BLaER1 treated with 17β-estradiol and CSF1 and Interleukin-3, amounts not matched to agents 10 nM and 100 nM (cell line): ENCODE results near the gene HES4.
"Not testable (repeated sequence)": the region's sequence is repeated elsewhere in the genome, so short reads cannot be mapped to it uniquely, and the experiment has no call there.

Source experiments
- H3K27ac ChIP-seq, 11 experiments: shearing (Covaris generic); formaldehyde crosslinking; 2 replicates each; pipeline ENCODE4 v1.8.1; 2022
- H3K27me3 ChIP-seq, 11 experiments: shearing (Covaris generic); formaldehyde crosslinking; 2 replicates each; pipeline ENCODE4 v1.8.1; 2022
- H3K36me3 ChIP-seq, 11 experiments: shearing (Covaris generic); formaldehyde crosslinking; 2 replicates each; pipeline ENCODE4 v1.8.1; 2022
- H3K4me1 ChIP-seq, 10 experiments: shearing (Covaris generic); formaldehyde crosslinking; 2 replicates each; pipeline ENCODE4 v1.8.1; 2022
- H3K4me2 ChIP-seq, 11 experiments: shearing (Covaris generic); formaldehyde crosslinking; 2 replicates each; pipeline ENCODE4 v1.8.1; 2022
- H3K4me3 ChIP-seq, 10 experiments: shearing (Covaris generic); formaldehyde crosslinking; 2 replicates each; pipeline ENCODE4 v1.8.1; 2022
- H3K9ac ChIP-seq, 11 experiments: shearing (Covaris generic); formaldehyde crosslinking; 2 replicates each; pipeline ENCODE4 v1.8.1; 2022
- H3K9me3 ChIP-seq, 11 experiments: shearing (Covaris generic); formaldehyde crosslinking; replicated peaks in 1 of 11; 2 replicates each; pipeline ENCODE4 v1.8.1; 2022
- H4K20me1 ChIP-seq, 11 experiments: shearing (Covaris generic); formaldehyde crosslinking; 2 replicates each; pipeline ENCODE4 v1.8.1; 2022
- Cebpa-rat ChIP-seq, 11 experiments: shearing (Covaris generic); IDR thresholded peaks; 2 replicates each; pipeline ENCODE4 v1.8.1; 2022

Gene HES4

DNA sequence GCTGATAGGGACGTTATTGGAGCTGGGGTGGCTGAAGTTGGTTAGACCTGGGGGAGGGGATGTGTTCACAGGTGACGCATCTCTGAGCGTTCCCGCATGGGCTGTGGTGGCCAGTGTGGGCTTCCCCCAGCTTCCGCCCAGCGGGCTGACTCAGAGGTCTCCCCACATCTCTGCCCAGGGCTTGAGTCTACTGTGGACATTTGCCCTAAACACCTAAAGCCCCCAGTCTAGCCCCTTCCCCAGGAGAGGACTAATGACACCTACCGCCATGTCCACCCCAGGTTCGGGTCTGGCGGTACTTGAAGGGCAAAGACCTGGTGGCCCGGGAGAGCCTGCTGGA is 22.0 kb upstream of the HES4 start:
- no peaks in the 10 kb centered on the region for H3K9me3 ChIP-seq
- peaks cover 5 to 25% (median 15%) of the 10 kb centered on the region in 11 experiments; a peak in 19 of 22 replicates for H3K27me3 ChIP-seq
- TF ChIP-seq Cebpa-rat (IDR thresholded peaks at IDR 0.05): no peak
- H4K20me1 ChIP-seq: peaks cover 9 to 60% (median 31%) of the 10 kb centered on the region in 11 experiments; a peak in 19 of 22 replicates
- peak overlapping the region in 4 of 10 experiments; percentile 10 to 72 (median 44); a peak in 3 of 20 replicates for H3K4me3 ChIP-seq
- peaks cover 44 to 65% (median 60%) of the 10 kb centered on the region in 10 experiments for H3K4me1 ChIP-seq
- no peak overlapping the region for H3K27ac ChIP-seq
- H3K4me2 ChIP-seq: peak overlapping the region; percentile 88 to 99 (median 97)
- H3K9ac ChIP-seq: peak overlapping the region in 2 of 11 experiments; percentile 54 to 65; a peak in 2 of 22 replicates
- H3K36me3 ChIP-seq: no peaks in the 10 kb centered on the region

GRCh38 chr1:1021010-1021919 is 21.4 kb upstream of the HES4 start:
- H3K9me3 ChIP-seq: no peaks in the 10 kb centered on the region
- peak overlapping the region; percentile 88 to 99 (median 97) for H3K4me2 ChIP-seq
- H3K27ac ChIP-seq: no peak overlapping the region
- peak overlapping the region; percentile 27 to 75 (median 69) for H3K4me3 ChIP-seq
- no peak for TF ChIP-seq Cebpa-rat (IDR thresholded peaks at IDR 0.05)
- peak overlapping the region in 9 of 11 experiments; percentile 12 to 69 (median 54); a peak in 14 of 22 replicates for H3K9ac ChIP-seq
- no peaks in the 10 kb centered on the region for H3K36me3 ChIP-seq
- peaks cover 3 to 25% (median 14%) of the 10 kb centered on the region in 11 experiments; a peak in 18 of 22 replicates for H3K27me3 ChIP-seq
- H4K20me1 ChIP-seq: peaks cover 3 to 54% (median 25%) of the 10 kb centered on the region in 11 experiments; a peak in 19 of 22 replicates
- peaks cover 38 to 64% (median 56%) of the 10 kb centered on the region in 10 experiments for H3K4me1 ChIP-seq

GRCh38 chr1:1020415-1021009 is 20.6 kb upstream of the HES4 start:
- H4K20me1 ChIP-seq: peaks cover 0 to 46% (median 20%) of the 10 kb centered on the region in 11 experiments; a peak in 15 of 22 replicates
- H3K27me3 ChIP-seq: peaks cover 3 to 25% (median 14%) of the 10 kb centered on the region in 11 experiments; a peak in 18 of 22 replicates
- no peaks in the 10 kb centered on the region for H3K36me3 ChIP-seq
- peak overlapping the region; percentile 57 to 77 (median 69); a peak in 21 of 22 replicates for H3K9ac ChIP-seq
- peaks cover 34 to 61% (median 51%) of the 10 kb centered on the region in 10 experiments for H3K4me1 ChIP-seq
- H3K4me2 ChIP-seq: peak overlapping the region; percentile 88 to 99 (median 98)
- TF ChIP-seq Cebpa-rat (IDR thresholded peaks at IDR 0.05): no peak
- H3K27ac ChIP-seq: peak overlapping the region in 9 of 11 experiments; percentile 5 to 56 (median 38); a peak in 10 of 22 replicates
- H3K9me3 ChIP-seq: no peaks in the 10 kb centered on the region
- peak overlapping the region; percentile 64 to 75 (median 69) for H3K4me3 ChIP-seq

- no peaks in the 10 kb centered on the region for H3K9me3 ChIP-seq
- H3K9ac ChIP-seq: peak within 1 kb of the TSS; percentile 69 to 80 (median 78); a peak in 21 of 22 replicates
- H3K4me1 ChIP-seq: peaks cover 39 to 63% (median 52%) of the 10 kb centered on the region in 10 experiments
- peaks cover 3 to 25% (median 14%) of the 10 kb centered on the region in 11 experiments; a peak in 18 of 22 replicates for H3K27me3 ChIP-seq
- H3K27ac ChIP-seq: peak within 1 kb of the TSS in 10 of 11 experiments; percentile 63 to 88 (median 74); a peak in 20 of 22 replicates
- H4K20me1 ChIP-seq: peaks cover 0 to 42% (median 18%) of the 10 kb centered on the region in 11 experiments; a peak in 15 of 22 replicates
- H3K4me2 ChIP-seq: peak within 1 kb of the TSS; percentile 88 to 99 (median 98)
- peak within 1 kb of the TSS; percentile 64 to 75 (median 69) for H3K4me3 ChIP-seq
- TF ChIP-seq Cebpa-rat (IDR thresholded peaks at IDR 0.05): no peak
- no peaks in the 10 kb centered on the region for H3K36me3 ChIP-seq
Observed at GRCh38 chr1:1020000-1020404, 20.1 kb upstream of the HES4 start, which contains the start of gene AGRN. Gene AGRN, plus strand, starts transcription at chr1:1020120. Its CDS starts 53 bp downstream, at chr1:1020173.

DNA sequence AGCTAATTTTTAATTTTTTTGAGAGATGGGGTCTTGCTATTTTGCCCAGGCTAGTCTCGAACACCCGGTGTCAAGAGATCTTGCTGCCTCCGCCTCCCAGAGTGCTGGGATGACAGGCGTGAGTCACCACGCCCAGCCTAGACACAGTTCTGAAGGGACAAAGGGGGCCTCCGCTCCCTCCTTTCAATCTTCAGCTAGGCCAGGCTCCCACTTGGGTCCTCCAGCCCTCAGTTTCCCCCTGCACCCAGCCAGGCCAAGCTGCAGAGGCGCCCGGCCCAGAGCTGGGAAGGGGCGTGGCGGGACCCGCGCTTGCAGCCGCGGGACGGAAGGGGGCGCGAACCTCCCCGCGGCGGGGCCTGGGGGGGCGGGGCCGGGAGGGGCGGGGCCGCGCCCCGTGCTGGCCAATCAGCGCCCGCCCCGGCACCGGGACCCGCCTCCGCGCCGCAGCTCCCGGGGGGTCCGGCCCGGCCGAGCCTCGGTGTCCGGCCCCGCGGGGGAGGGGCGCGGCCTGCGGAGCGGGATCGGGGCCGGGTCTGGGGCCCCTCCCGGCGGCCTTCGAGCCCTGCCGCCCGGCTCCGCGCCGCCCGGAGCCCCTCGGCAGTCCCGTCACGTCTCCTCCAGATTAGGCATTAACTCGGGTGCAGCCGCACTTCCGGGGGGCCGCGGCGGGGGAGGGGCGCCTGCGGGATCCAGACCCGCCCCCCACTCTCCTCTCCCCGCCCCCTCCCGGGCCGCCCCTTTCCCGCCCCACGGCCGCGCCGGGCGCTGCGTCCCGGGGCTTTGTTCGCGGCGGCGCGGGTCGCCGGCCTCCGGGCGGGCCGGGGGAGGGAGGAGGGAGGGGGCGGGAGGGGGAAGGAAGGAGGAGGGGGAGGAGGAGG is 19.5 kb upstream of the HES4 start:
- no peak for TF ChIP-seq Cebpa-rat (IDR thresholded peaks at IDR 0.05)
- peak overlapping the region; percentile 69 to 80 (median 78); a peak in 20 of 22 replicates for H3K9ac ChIP-seq
- peak overlapping the region in 10 of 11 experiments; percentile 63 to 88 (median 74); a peak in 20 of 22 replicates for H3K27ac ChIP-seq

DNA sequence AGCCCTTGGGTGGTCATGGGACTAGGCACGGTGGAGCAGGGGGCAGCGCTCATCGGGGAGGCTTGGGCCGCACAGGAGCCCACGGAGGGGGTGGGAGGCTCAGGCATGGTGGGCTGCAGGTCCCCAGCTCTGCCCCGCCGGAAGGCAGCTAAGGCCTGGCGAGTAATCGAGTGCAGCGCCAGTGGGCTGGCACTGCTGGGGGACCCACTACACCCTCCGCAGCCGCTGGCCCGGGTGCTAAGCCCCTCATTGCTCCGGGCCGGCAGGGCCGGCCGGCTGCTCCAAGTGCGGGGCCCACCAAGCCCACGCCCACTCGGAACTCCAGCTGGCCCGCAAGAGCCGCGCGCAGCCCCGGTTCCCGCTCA is 18.4 kb upstream of the HES4 start:
- not testable (repeated sequence) for H3K27ac ChIP-seq

More for the DNA sequence above, 19.5 kb upstream of the HES4 start:
- Histone ChIP-seq H3K4me2 (peak overlapping the region in 7 of 11 experiments; percentile 26 to 84 (median 41); a peak in 11 of 22 replicates), H3K4me3 (peak overlapping the region; percentile 47 to 71 (median 60)), H3K9me3 (no peaks in the 10 kb centered on the region), H3K36me3 (no peaks in the 10 kb centered on the region), H3K27me3 (peaks cover 3 to 25% (median 14%) of the 10 kb centered on the region in 11 experiments; a peak in 18 of 22 replicates), H3K4me1 (peaks cover 45 to 63% (median 52%) of the 10 kb centered on the region in 10 experiments), H4K20me1 (peaks cover 0 to 35% (median 15%) of the 10 kb centered on the region in 11 experiments; a peak in 15 of 22 replicates)

GRCh38 chr1:1017397-1018320 is 17.8 kb upstream of the HES4 start:
- H3K9me3 ChIP-seq, H3K9ac ChIP-seq, H3K27ac ChIP-seq, H3K36me3 ChIP-seq, H3K4me3 ChIP-seq: not testable (repeated sequence)
- peaks cover 42 to 57% (median 48%) of the 10 kb centered on the region in 10 experiments for H3K4me1 ChIP-seq
- 0 out of 22 replicates have a peak overlapping the region, but pooled peaks of 1 of the 11 experiments have one; percentile 7 for H3K4me2 ChIP-seq
- H3K27me3 ChIP-seq: peaks cover 1 to 23% (median 14%) of the 10 kb centered on the region in 11 experiments; a peak in 18 of 22 replicates
- peaks cover 0 to 18% (median 10%) of the 10 kb centered on the region in 11 experiments; a peak in 15 of 22 replicates for H4K20me1 ChIP-seq

More for the DNA sequence above, 18.4 kb upstream of the HES4 start:
- H3K36me3 ChIP-seq, H3K9ac ChIP-seq, H3K4me2 ChIP-seq, H3K9me3 ChIP-seq, H3K4me3 ChIP-seq: not testable (repeated sequence)
- Histone ChIP-seq H4K20me1 (peaks cover 0 to 25% (median 10%) of the 10 kb centered on the region in 11 experiments; a peak in 15 of 22 replicates), H3K4me1 (peaks cover 46 to 61% (median 52%) of the 10 kb centered on the region in 10 experiments), H3K27me3 (peaks cover 3 to 25% (median 14%) of the 10 kb centered on the region in 11 experiments; a peak in 18 of 22 replicates)
